CD8-positive, alpha-beta memory T cell (primary cell): Measurements from ENCODE around the gene VPS13C. TPM values are rescaled to one million over a fixed set of nuclear protein-coding genes. Genes with fewer than 3 reads are reported as not detected.

Source experiments
- CTCF ChIA-PET: fragments of 350-600 bp; sonication (Branson Sonifier 250); formaldehyde crosslinking; loops from one replicate; lab custom pipeline; 2021; ENCODE audit warnings: antibody characterized with exemption; lab: Charles Lee
- POLR2A ChIA-PET: fragments of 350-600 bp; sonication (Branson Sonifier 250); formaldehyde crosslinking; loops from one replicate; lab custom pipeline; 2021; ENCODE audit warnings: antibody characterized with exemption; lab: Charles Lee
- DNase-seq, 5 donors: peaks; one replicate each; pipeline versions ENCODE4 v3.0.0 to v3.0.0-alpha.2; 2020 to 2022; ENCODE audit warnings: mixed read lengths in 1 of 5
- H3K27ac ChIP-seq: one replicate; pipeline ENCODE4 v1.7.0; 2013; ENCODE audit warnings: low read depth, mild to moderate bottlenecking, low read length, moderate library complexity
- H3K27me3 ChIP-seq: 2 replicates; pipeline ENCODE4 v1.7.0; 2013; ENCODE audit warnings: low read length, mild to moderate bottlenecking; ENCODE audit not compliant: insufficient read depth, poor library complexity, severe bottlenecking
- H3K36me3 ChIP-seq: 2 replicates; pipeline ENCODE4 v1.7.0; 2013; ENCODE audit warnings: mild to moderate bottlenecking, low read length, moderate library complexity; ENCODE audit not compliant: insufficient read depth
- H3K4me1 ChIP-seq: 2 replicates; pipeline ENCODE4 v1.7.0; 2013; ENCODE audit warnings: mild to moderate bottlenecking, low read length, moderate library complexity; ENCODE audit not compliant: insufficient read depth
- H3K4me3 ChIP-seq: 2 replicates; pipeline ENCODE4 v1.7.0; 2013; ENCODE audit warnings: mild to moderate bottlenecking, low read length
- H3K9me3 ChIP-seq: 2 replicates; pipeline ENCODE4 v1.7.0; 2013; ENCODE audit warnings: mild to moderate bottlenecking, low read length
- H3K27ac Mint-ChIP-seq, 8 donors: one replicate each; pipeline ENCODE4 v1.8.0; 2020 to 2021; ENCODE audit warnings: mixed read lengths in 8 of 8, mild to moderate bottlenecking in 6 of 8, inconsistent platforms in 3 of 8, moderate library complexity in 3 of 8
- H3K27me3 Mint-ChIP-seq, 2 donors: one replicate each; pipeline ENCODE4 v1.8.0; 2020 to 2021; ENCODE audit warnings: mixed read lengths in 2 of 2, mild to moderate bottlenecking in 1 of 2, moderate library complexity in 1 of 2
- H3K36me3 Mint-ChIP-seq, 3 donors: one replicate each; pipeline ENCODE4 v1.8.0; 2020 to 2021; ENCODE audit warnings: mixed read lengths in 3 of 3, inconsistent platforms in 1 of 3, mild to moderate bottlenecking in 1 of 3
- H3K4me1 Mint-ChIP-seq, 3 donors: one replicate each; pipeline ENCODE4 v1.8.0; 2020 to 2021; ENCODE audit warnings: mixed read lengths in 3 of 3, inconsistent platforms in 1 of 3, mild to moderate bottlenecking in 1 of 3
- H3K4me3 Mint-ChIP-seq, 7 donors: one replicate each; pipeline ENCODE4 v1.8.0; 2020 to 2021; ENCODE audit warnings: mixed read lengths in 7 of 7, mild to moderate bottlenecking in 6 of 7, moderate library complexity in 4 of 7, inconsistent platforms in 2 of 7
- H3K9me3 Mint-ChIP-seq, 5 donors: one replicate each; pipeline ENCODE4 v1.8.0; 2020 to 2022; ENCODE audit warnings: mixed read lengths in 5 of 5, mild to moderate bottlenecking in 3 of 5, moderate library complexity in 2 of 5, inconsistent platforms in 1 of 5
- polyA plus RNA-seq: library from polyadenylated mRNA; unstranded; fragments of 300-500 nt; fragmentation: Illumina TruSeq; gene quantifications from one replicate; pipeline ENCODE4 v1.2.3, GENCODE V29; 2021
- total RNA-seq, 2 experiments: library from RNA; stranded (reverse); gene quantifications; one replicate each; pipeline ENCODE4 v1.2.3, GENCODE V29; 2021

Gene VPS13C
- total and polyA plus RNA-seq, 3 experiments from 2014 or later = 15.8 to 42.9 (median 42.5) TPM

DNA sequence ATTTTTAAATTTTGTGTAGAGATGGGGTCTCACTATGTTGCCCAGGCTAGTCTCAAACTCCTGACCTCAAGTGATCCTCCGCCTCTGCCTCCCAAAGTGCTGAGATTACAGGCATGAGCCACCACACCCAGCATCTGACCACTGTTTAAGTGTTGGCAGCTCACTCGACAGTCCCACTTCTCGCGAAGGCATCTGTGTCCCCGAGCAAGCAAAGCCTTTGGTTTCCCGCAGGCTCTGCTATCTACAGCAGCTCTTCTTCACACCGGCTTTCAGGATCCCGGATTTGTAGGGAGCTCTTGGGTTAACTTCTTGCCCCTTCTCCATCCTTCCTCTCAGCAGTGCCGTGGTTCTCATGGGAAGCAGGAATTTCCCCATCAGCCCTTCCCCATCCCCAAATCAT, 240.9 kb downstream of the VPS13C start:
- Mint-ChIP-seq H3K9me3 (no peaks in the 10 kb centered on the region), H3K4me1 (no peaks in the 10 kb centered on the region), H3K27ac (no peak overlapping the region), H3K36me3 (no peaks in the 10 kb centered on the region), H3K27me3 (peaks cover 13 to 43% of the 10 kb centered on the region in 2 donors), H3K4me3 (no peak overlapping the region)
- no peaks in the 10 kb centered on the region for H3K36me3 ChIP-seq
- no peaks in the 10 kb centered on the region for H3K9me3 ChIP-seq
- no peaks in the 10 kb centered on the region for H3K4me1 ChIP-seq
- H3K27me3 ChIP-seq = no peaks in the 10 kb centered on the region
- DNase-seq = no peak
- POLR2A ChIA-PET = no interaction called here
- CTCF ChIA-PET = interaction anchor here (1.2 kb wide), 1 partner anchor 16 kb away, joined by 3 read pairs; no protein-coding TSS in a partner anchor
- H3K4me3 ChIP-seq = no peak overlapping the region
- H3K27ac ChIP-seq = no peak overlapping the region

DNA sequence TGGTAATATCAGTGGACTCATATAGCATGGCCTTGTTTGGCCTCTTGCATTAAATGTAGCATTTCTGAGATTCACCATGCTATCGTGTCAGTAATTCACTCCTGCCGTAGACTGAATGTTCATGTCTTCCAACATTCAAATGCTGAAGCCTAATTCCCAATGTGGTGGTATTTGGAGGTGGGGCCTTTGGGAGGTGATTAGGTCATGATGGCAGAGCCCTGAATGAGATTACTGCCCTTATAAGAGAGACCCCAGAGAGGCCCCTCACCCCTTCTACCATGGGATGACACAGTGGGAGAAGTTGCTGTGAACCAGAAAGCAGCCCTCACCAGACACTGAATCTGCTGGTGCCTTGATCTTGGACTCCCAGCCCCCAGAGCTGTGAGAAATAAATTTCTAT, 241.4 kb downstream of the VPS13C start:
- POLR2A ChIA-PET = no interaction called here
- Histone ChIP-seq H3K36me3 (no peaks in the 10 kb centered on the region), H3K4me3 (no peak overlapping the region), H3K9me3 (no peaks in the 10 kb centered on the region), H3K4me1 (no peaks in the 10 kb centered on the region), H3K27ac (no peak overlapping the region), H3K27me3 (no peaks in the 10 kb centered on the region)
- Mint-ChIP-seq H3K27ac (no peak overlapping the region), H3K4me1 (no peaks in the 10 kb centered on the region), H3K9me3 (no peaks in the 10 kb centered on the region), H3K4me3 (no peak overlapping the region), H3K36me3 (no peaks in the 10 kb centered on the region), H3K27me3 (peaks cover 15 to 43% of the 10 kb centered on the region in 2 donors)
- CTCF ChIA-PET = interaction anchor here (1.2 kb wide), 1 partner anchor 17 kb away, joined by 3 read pairs; no protein-coding TSS in a partner anchor
- DNase-seq = no peak

DNA sequence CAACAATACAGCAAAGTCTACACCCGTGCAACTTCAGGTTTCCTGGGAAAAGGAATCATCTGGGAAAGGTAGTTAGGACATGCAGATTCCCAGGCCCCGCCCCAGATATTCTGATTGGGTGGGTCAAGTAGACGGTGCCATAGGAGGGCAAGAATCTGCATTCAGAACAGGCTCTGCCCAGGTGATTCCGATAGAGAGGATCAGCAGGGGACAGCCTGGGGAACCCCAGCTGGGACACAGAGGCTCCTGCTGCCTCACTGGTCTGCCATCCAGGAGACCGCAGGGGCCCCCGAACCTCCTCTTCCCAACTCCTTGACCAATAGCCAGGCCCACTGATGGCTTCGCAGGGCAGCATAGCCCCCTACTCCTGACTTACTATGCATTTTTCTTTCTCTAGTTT, 243.4 kb downstream of the VPS13C start:
- POLR2A ChIA-PET = no interaction called here
- no peaks in the 10 kb centered on the region for H3K4me1 ChIP-seq
- no peak overlapping the region for H3K27ac ChIP-seq
- H3K36me3 Mint-ChIP-seq = no peaks in the 10 kb centered on the region
- H3K36me3 ChIP-seq = no peaks in the 10 kb centered on the region
- no peak overlapping the region for H3K27ac Mint-ChIP-seq
- H3K27me3 Mint-ChIP-seq = peaks cover 14 to 52% of the 10 kb centered on the region in 2 donors
- H3K9me3 ChIP-seq = no peaks in the 10 kb centered on the region
- CTCF ChIA-PET = interaction anchor here (1.1 kb wide), 1 partner anchor 18 kb away, joined by 4 read pairs; no protein-coding TSS in a partner anchor
- H3K4me3 ChIP-seq = no peak overlapping the region
- no peaks in the 10 kb centered on the region for H3K9me3 Mint-ChIP-seq
- H3K4me1 Mint-ChIP-seq = no peaks in the 10 kb centered on the region
- no peak for DNase-seq
- H3K4me3 Mint-ChIP-seq = no peak overlapping the region
- H3K27me3 ChIP-seq = no peaks in the 10 kb centered on the region

DNA sequence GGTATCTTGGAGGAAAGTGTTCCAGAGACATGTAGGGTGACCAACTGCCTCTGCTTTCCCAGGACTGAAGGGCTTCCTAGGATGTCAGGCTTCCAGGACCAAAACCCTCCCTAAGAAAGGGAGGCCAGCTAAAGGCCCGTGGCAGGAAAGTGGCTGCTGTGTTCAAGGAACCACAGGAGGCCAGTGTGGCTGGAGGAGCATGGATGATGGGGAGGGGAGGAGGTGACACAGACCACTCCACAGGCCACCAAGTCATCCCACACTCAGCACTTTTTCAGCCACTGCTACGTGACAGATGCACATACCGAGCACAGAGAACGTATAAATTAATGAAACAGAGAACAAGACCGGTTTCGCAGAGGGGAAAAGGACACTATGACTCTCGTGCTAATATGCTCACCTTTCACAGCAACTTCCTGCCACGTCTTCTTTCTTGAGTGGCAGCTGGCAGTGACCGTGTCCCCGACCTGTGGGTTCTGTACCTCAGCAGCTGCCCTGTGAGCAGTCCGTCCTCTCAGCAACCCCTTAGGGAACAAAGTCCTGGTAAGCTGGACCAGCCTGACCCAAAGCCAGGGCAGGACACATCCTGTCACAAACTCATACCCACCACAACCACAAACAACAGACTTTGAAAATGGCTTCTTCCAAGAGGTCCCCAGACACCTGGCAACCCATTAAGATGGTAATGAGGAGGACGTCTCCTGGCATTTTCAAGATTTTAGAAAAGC, 244.7 kb downstream of the VPS13C start:
- Histone ChIP-seq H3K36me3 (no peaks in the 10 kb centered on the region), H3K9me3 (no peaks in the 10 kb centered on the region), H3K4me1 (no peaks in the 10 kb centered on the region), H3K4me3 (no peak overlapping the region), H3K27me3 (no peaks in the 10 kb centered on the region), H3K27ac (no peak overlapping the region)
- Mint-ChIP-seq H3K4me3 (no peak overlapping the region), H3K27ac (no peak overlapping the region), H3K27me3 (peaks cover 14 to 42% of the 10 kb centered on the region in 2 donors), H3K9me3 (no peaks in the 10 kb centered on the region), H3K36me3 (no peaks in the 10 kb centered on the region), H3K4me1 (no peaks in the 10 kb centered on the region)
- ChIA-PET POLR2A (no interaction called here), CTCF (no interaction called here)
- DNase-seq = no peak

DNA sequence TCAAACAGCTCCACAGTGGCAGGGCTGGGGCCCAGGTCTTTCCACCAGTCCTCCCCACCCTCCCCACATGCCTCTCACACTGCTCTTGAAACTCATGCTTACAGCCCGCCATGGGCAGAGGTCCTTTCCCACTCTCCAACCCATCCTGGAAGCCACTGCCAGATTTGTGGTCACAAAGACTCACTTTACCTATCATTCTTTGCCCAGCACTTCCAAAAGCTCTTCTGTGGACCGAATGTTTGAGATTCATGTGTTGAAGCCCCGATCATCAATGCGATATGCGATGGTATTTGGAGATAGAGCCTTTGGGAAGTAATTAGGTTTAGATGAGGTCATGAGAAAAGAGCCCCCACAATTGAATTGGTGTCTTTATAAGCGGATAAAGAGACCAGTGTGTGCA, 247.8 kb downstream of the VPS13C start:
- Mint-ChIP-seq H3K4me1 (no peaks in the 10 kb centered on the region), H3K27me3 (peaks cover 31 to 59% of the 10 kb centered on the region in 2 donors), H3K36me3 (no peaks in the 10 kb centered on the region), H3K4me3 (no peak overlapping the region), H3K9me3 (no peaks in the 10 kb centered on the region), H3K27ac (no peak overlapping the region)
- POLR2A ChIA-PET = no interaction called here
- Histone ChIP-seq H3K27me3 (no peaks in the 10 kb centered on the region), H3K27ac (no peak overlapping the region), H3K4me1 (no peaks in the 10 kb centered on the region), H3K9me3 (no peaks in the 10 kb centered on the region), H3K36me3 (no peaks in the 10 kb centered on the region), H3K4me3 (no peak overlapping the region)
- DNase-seq = no peak
- CTCF ChIA-PET = interaction anchor here (1.4 kb wide), 1 partner anchor 22 kb away, joined by 5 read pairs; no protein-coding TSS in a partner anchor

DNA sequence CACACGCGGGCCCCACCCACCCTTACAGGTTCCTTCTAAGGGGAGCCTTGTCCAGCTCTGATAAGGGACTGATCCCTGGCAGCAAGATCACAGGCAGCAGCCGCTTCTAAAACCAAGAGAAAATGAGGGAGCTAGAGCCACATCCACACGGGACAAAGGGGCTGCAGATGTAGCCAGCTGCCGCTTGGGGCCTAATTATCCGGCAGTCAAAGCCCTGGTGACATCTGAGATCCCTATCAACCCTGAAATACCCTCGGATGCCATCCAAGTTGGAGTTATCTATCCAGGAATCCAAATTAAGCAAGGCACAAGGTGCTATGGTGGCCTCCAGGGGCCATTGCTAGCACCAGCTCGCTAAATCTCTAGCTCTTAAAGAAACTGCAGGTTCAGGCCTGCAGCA, 248.3 kb downstream of the VPS13C start:
- no peak for DNase-seq
- Histone ChIP-seq H3K36me3 (no peaks in the 10 kb centered on the region), H3K9me3 (no peaks in the 10 kb centered on the region), H3K4me1 (no peaks in the 10 kb centered on the region), H3K27ac (no peak overlapping the region), H3K4me3 (no peak overlapping the region), H3K27me3 (no peaks in the 10 kb centered on the region)
- Mint-ChIP-seq H3K9me3 (no peaks in the 10 kb centered on the region), H3K27ac (no peak overlapping the region), H3K4me3 (no peak overlapping the region), H3K36me3 (no peaks in the 10 kb centered on the region), H3K4me1 (no peaks in the 10 kb centered on the region), H3K27me3 (peaks cover 32 to 65% of the 10 kb centered on the region in 2 donors)
- CTCF ChIA-PET = interaction anchor here (1.4 kb wide), 1 partner anchor 22 kb away, joined by 5 read pairs; no protein-coding TSS in a partner anchor
- POLR2A ChIA-PET = no interaction called here

DNA sequence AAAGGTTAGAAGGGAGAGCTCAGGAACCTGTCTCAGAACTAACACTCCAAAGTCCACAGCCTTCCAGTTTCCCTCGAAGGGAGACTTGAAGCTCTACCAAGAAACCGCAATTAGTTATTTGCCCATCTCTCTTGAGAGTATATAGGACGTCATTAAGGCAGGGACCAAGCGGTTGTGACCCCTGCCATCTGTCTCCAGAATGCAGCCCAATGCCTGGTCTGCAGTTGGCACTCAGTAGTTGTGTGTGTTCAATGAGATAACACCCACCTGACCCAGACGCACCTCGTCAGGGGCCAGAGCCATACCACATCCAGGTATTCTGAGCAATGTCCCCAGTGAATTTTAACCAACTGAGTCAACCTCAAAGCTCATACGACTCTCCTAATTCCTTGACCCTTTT, 251.0 kb downstream of the VPS13C start:
- H3K4me3 Mint-ChIP-seq = no peak overlapping the region
- POLR2A ChIA-PET = no interaction called here
- no peak for DNase-seq
- CTCF ChIA-PET = no interaction called here
- no peaks in the 10 kb centered on the region for H3K4me1 ChIP-seq
- no peaks in the 10 kb centered on the region for H3K27me3 ChIP-seq
- H3K36me3 ChIP-seq = no peaks in the 10 kb centered on the region
- H3K27me3 Mint-ChIP-seq = peaks cover 27 to 57% of the 10 kb centered on the region in 2 donors
- no peak overlapping the region for H3K27ac ChIP-seq
- no peak overlapping the region for H3K27ac Mint-ChIP-seq
- no peaks in the 10 kb centered on the region for H3K4me1 Mint-ChIP-seq
- no peak overlapping the region for H3K4me3 ChIP-seq
- no peaks in the 10 kb centered on the region for H3K9me3 Mint-ChIP-seq
- no peaks in the 10 kb centered on the region for H3K9me3 ChIP-seq
- no peaks in the 10 kb centered on the region for H3K36me3 Mint-ChIP-seq

DNA sequence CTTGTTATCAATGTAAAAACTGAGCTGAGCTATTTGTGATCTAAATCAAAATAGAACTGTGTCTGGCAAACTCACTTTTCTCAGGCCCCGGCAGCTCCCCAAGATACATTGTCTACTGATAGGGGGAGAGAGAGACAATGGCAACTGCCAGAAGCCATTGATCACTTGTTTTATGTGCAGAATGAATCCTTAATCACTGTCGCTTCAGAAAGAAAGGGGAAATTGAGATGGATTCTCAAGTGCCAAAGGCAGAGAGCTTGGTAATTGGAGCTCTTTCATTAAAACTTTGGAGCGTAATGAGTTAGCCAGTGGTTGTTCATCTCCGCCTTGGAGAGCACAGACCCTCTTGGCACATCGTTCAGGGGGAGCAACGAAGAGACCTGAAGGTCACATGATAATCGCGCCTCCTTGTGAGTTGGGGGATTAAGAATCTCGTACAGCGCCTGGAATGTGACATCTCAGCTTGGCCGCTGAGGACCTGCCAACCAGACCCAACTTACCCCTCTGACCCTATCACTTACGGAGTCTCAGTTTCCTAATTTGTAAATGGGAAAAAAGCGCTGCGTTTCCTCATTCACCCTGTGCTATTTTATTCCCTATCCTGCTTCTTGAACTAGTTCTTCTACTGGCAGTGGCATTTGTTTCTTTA, 252.8 kb downstream of the VPS13C start:
- no peak overlapping the region for H3K27ac ChIP-seq
- ChIA-PET POLR2A (no interaction called here), CTCF (no interaction called here)
- no peak for DNase-seq
- H3K9me3 ChIP-seq = no peaks in the 10 kb centered on the region
- H3K4me3 ChIP-seq = no peak overlapping the region
- H3K27me3 Mint-ChIP-seq = peaks cover 26 to 41% of the 10 kb centered on the region in 2 donors
- no peaks in the 10 kb centered on the region for H3K9me3 Mint-ChIP-seq
- no peak overlapping the region for H3K4me3 Mint-ChIP-seq
- H3K36me3 Mint-ChIP-seq = no peaks in the 10 kb centered on the region
- no peaks in the 10 kb centered on the region for H3K4me1 Mint-ChIP-seq
- no peaks in the 10 kb centered on the region for H3K36me3 ChIP-seq
- peak overlapping the region in 1 of 8 donors; percentile 19 for H3K27ac Mint-ChIP-seq
- no peaks in the 10 kb centered on the region for H3K27me3 ChIP-seq
- no peaks in the 10 kb centered on the region for H3K4me1 ChIP-seq
